Daoy (cell line): ENCODE data around the gene LEPROT. TPM values are rescaled to one million over a fixed set of nuclear protein-coding genes. Genes with fewer than 3 reads are reported as not detected.

Experiments used
- DNase-seq: peaks from one replicate; pipeline ENCODE4 v3.0.0-alpha.2; 2015; ENCODE audit warnings: low read depth
- total RNA-seq: library from RNA; depleted of rRNA; stranded (reverse); fragments of >200 nt; shearing (Covaris generic); gene quantifications from 2 replicates; pipeline ENCODE4 v1.2.3, GENCODE V29; 2014; rRNA removed

LEPROT gene
- total RNA-seq, 1 experiment from 2014 or later = 19.9 TPM

DNA sequence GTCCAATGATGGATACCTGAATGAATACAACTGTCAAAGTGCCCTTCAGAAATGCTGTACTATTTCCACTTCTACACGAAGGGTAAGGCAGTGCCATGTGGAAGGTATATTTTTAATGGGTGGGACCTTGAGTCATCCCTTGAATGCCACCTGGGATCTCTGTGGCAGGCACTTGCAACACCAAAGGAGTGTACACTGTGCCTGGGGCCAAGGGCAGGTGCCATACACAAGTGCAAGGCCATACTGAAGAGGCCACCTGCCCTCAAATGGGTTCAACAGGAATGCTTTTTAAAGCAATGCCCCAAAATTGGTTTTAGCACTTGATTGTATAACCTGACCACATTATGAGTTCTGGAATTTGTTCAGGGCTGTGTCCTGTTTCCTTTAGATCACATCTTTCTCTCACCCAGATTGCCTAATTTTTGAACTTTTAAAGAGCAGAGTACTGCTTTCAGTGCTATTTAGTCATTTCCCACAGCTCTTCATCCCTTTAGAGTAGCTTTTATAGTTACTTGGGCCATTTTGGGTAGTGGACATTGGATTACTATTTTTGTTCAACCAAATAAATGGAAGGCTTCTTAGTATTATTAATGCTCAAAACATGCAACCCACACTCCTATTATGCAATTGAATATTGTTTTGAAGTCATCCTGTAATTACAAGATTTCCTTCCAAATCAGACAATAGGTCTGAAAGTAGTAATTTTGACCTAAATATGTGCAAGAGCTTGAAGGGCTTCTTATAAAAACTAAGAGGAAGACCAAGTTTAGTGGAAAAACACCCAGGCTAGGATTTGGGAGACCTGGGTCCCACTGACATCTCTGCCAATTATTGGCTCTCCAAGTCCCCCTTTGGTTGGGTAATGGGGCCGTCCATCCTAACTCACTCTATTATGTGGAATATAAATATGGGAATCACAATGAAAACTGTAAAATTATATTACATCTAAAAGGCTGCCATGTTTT, 57.2 kb downstream of the LEPROT start:
- DNase-seq = no peak

DNA sequence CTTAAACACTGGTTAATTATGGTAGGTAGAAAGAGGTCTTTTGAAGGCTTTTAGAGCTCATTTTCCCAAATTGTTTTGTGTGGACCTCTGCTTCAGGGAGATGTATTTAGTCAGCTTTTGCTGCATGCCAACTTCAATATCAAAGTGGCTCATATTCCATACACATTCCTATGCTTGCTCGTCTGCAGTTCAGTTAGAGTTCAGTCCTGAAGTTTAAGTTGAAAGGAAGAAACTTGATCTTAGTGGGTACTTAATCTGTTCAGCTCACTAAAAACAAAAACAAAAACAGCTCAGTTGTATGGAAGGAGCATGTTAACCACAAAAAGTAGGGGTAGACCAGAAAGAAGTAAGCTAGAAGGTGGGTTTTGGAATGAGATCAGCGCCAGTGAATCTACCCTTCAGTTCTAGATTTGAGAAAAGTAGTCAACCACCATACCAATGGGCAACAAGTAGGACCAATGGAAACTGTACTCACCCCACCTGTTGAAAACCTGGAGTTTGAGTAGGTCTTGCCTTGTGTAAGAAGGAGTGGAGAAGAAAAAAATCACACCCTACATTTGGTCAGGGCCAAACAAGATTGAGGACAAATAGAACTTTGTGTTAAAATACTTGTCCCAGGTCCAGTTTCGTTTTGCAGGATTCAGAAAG, 58.0 kb downstream of the LEPROT start:
- no peak for DNase-seq

DNA sequence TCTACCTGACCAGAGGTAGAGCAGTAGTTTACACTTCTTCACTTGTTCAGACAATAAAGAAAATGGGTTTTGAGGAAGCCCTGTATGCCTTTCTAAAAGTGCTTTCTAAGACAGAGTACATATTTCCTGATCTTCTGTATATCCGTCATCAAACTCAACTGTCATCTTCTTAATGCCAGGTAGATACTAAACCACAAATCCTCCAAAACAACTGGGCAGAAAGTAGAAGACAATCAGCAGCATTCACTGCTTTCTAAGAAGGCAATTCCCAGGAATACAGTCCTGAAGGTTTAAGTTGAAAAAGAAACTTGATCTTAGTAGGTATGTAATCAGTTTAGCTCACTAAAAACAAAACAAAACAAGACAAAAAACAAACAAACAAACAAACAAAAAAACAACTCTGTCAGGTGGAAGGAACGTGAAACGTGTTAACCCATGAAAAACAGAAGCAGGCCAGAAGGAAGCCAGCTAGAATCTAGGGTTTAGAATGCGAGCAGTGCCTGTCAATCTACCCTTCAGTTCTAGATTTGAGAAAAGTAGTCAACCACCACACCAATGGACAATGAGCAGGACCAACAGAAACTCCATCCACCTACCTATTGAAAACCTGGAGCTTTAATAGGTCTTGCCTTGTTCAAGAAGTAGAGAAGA, 59.2 kb downstream of the LEPROT start:
- no peak for DNase-seq

DNA sequence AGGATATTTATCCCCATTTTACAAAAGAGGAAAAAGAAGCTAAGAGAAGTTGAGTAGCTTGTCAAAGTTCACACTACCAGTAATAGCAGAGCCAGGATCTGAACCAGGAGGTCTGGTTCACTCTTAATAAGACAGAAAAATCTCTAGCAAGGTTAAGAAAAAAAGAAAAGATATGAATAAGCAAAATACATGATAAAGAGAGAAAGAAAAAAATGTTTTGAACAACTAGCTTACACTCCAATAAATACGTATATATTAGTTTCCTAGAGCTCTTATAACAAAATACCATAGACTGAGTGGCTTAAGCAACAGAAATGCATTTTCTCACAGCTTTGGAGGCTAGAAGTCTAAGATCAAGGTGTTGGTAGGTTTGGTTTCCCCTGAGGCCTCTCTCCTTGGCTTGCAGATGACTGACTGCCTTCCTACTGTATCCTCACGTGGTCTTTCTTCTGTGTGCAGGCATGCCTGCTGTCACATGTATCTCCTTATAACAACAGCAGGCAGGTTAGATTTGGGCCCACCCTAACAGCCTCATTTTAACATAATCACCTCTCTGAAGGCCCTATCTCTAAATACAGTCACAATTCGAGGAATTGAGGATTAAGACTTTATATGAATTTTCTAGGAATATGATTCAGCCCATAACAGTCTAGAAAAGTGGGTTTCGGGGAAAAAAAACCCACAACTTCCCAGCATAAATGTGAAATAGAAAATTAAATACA, 60.4 kb downstream of the LEPROT start:
- no peak for DNase-seq

DNA sequence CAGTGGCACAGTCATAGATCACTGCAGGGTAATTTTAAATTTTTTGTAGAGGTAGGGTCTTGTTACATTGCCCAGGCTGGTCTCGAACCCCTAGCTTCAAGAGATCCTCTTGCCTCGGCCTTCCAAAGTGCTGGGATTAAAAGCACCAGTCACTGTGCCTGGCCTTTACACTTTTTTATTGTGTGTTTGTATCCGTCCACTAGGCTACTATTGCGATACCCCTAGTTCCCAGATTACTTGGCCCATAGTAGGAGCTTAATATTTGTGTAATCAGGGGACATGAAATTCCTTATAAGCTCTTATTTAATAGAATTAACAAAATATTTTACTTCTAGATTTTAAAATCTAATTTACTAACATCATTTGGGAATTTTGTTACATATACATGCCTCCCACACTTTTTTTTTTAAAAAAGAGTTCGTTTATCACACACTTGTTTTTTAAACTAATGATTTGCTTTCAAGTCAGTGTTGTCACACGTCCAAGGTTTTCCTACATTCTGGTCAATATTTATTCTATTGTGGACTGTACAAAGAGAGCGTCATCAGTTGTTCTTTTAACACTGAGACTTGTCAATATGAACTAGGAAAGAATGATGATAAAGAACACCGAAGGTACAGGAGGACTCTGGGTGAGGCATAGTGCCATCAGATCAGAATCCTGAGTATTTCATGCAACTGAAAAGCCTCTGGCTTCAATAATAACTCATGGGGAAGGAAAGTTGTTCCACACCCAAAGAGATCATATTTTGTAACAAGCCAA, 63.7 kb downstream of the LEPROT start:
- no peak for DNase-seq

Other genes with a start within 250 kb of the LEPROT start
- gene DNAJC6, start 111.1 kb upstream of the LEPROT start, total RNA-seq = 5.0 and 11.1 TPM in 2 replicates
- 6.5 and 7.1 TPM in 2 replicates for gene LEPR, start within 50 bp of the LEPROT start, total RNA-seq